H1 (cell line): ENCODE results near the gene CTSH. TPM values are rescaled to one million over a fixed set of nuclear protein-coding genes. Genes with fewer than 3 reads are reported as not detected.

Experiments
- CTCF ChIA-PET: fragments of 300-600 bp; sonication (Branson Sonifier 250); formaldehyde crosslinking; loops from one replicate; lab custom pipeline; 2021; ENCODE audit not compliant: partially characterized antibody; lab: Charles Lee
- POLR2A ChIA-PET: fragments of 300-600 bp; sonication (Branson Sonifier 250); formaldehyde crosslinking; loops from one replicate; lab custom pipeline; 2021; ENCODE audit warnings: inconsistent platforms; ENCODE audit not compliant: partially characterized antibody; lab: Charles Lee
- DNase-seq, 2 experiments: peaks; one replicate each; pipeline versions ENCODE4 v3.0.0 to v3.0.0-alpha.2; 2010 to 2022; ENCODE audit warnings: low spot score in 2 of 2, low read depth in 1 of 2, mixed read lengths in 1 of 2
- FAIRE-seq: peaks from 2 replicates; lab custom pipeline; 2011; peaks lifted over from hg19 to GRCh38; lab: Jason Lieb, UNC
- H2AFZ ChIP-seq: 2 replicates; pipeline ENCODE4 v1.8.1; 2012; ENCODE audit warnings: low read length, inconsistent platforms
- H2AK5ac ChIP-seq: 2 replicates; pipeline ENCODE4 v1.6.1; 2013; ENCODE audit warnings: low read depth, low read length
- H2BK120ac ChIP-seq: replicated peaks from 2 replicates; pipeline ENCODE3; 2013; ENCODE audit warnings: low read depth, low read length, inconsistent platforms
- H2BK12ac ChIP-seq: 2 replicates; pipeline ENCODE4 v1.6.1; 2013; ENCODE audit warnings: low read depth, low read length
- H2BK15ac ChIP-seq: 2 replicates; pipeline ENCODE4 v1.6.1; 2013; ENCODE audit warnings: low read length
- H2BK20ac ChIP-seq: 2 replicates; pipeline ENCODE4 v1.6.1; 2013; ENCODE audit warnings: low read length
- H2BK5ac ChIP-seq: 2 replicates; pipeline ENCODE4 v1.6.1; 2013; ENCODE audit warnings: low read depth, low read length
- H3K14ac ChIP-seq: 2 replicates; pipeline ENCODE4 v1.6.1; 2013; ENCODE audit warnings: inconsistent platforms; ENCODE audit not compliant: insufficient read length
- H3K18ac ChIP-seq: 2 replicates; pipeline ENCODE4 v1.6.1; 2013; ENCODE audit warnings: low read length; ENCODE audit errors: extremely low read depth
- H3K23ac ChIP-seq: 2 replicates; pipeline ENCODE4 v1.6.1; 2013; ENCODE audit warnings: inconsistent platforms; ENCODE audit not compliant: insufficient read length
- H3K23me2 ChIP-seq: 2 replicates; pipeline ENCODE4 v1.6.1; 2013; ENCODE audit warnings: low read depth, low read length
- H3K27ac ChIP-seq: 2 replicates; pipeline ENCODE4 v1.6.1; 2011; ENCODE audit warnings: low read depth, low read length, inconsistent platforms
- H3K27me3 ChIP-seq, 4 experiments: replicated peaks in 1 of 4; 1 replicate in 1 of 4; 2 replicates in 3 of 4; pipeline versions ENCODE4 v1.6.1 to v1.8.1; 2011 to 2013; ENCODE audit warnings: low read length in 3 of 4, mild to moderate bottlenecking in 3 of 4, inconsistent platforms in 2 of 4, mixed read lengths in 2 of 4, moderate library complexity in 1 of 4; ENCODE audit not compliant: control insufficient read depth in 3 of 4, insufficient read depth in 3 of 4; ENCODE audit errors: extremely low read depth in 1 of 4
- H3K36me3 ChIP-seq, 4 experiments: 2 replicates each; pipeline versions ENCODE4 v1.6.1 to v1.8.1; 2011 to 2013; ENCODE audit warnings: mild to moderate bottlenecking in 4 of 4, low read length in 3 of 4, moderate library complexity in 2 of 4, control low read depth in 1 of 4, inconsistent platforms in 1 of 4; ENCODE audit not compliant: insufficient read depth in 4 of 4, control insufficient read depth in 2 of 4
- H3K4ac ChIP-seq: replicated peaks from 2 replicates; pipeline ENCODE3; 2013; ENCODE audit warnings: low read length, low read depth, mixed read lengths, inconsistent platforms; ENCODE audit not compliant: insufficient read length
- H3K4me1 ChIP-seq, 4 experiments: replicated peaks in 1 of 4; 1 replicate in 1 of 4; 2 replicates in 3 of 4; pipeline versions ENCODE4 v1.6.1 to v1.8.1; 2011 to 2013; ENCODE audit warnings: low read length in 3 of 4, inconsistent platforms in 2 of 4, mixed read lengths in 1 of 4; ENCODE audit not compliant: insufficient read depth in 4 of 4, control insufficient read depth in 3 of 4
- H3K4me2 ChIP-seq, 2 experiments: 2 replicates each; pipeline versions ENCODE4 v1.6.1 to v1.8.1; 2011 to 2013; ENCODE audit warnings: low read depth in 2 of 2, low read length in 2 of 2, control low read depth in 1 of 2, inconsistent platforms in 1 of 2, mild to moderate bottlenecking in 1 of 2; ENCODE audit not compliant: insufficient read depth in 1 of 2
- H3K4me3 ChIP-seq, 4 experiments: fragments of 200-600, 300-600 bp in 1 of 4; sonication (generic), shearing (Covaris generic), sonication (Bioruptor Twin) in 1 of 4; 2 replicates each; pipeline versions ENCODE4 v1.5.1 to v1.8.1; 2011 to 2016; ENCODE audit warnings: low read length in 4 of 4, low read depth in 3 of 4, control low read depth in 2 of 4, inconsistent platforms in 2 of 4, mild to moderate bottlenecking in 2 of 4, mixed read lengths in 1 of 4, moderate library complexity in 1 of 4; ENCODE audit not compliant: insufficient read depth in 2 of 4; ENCODE audit errors: extremely low read depth in 1 of 4
- H3K56ac ChIP-seq: replicated peaks from 2 replicates; pipeline ENCODE3; 2013; ENCODE audit warnings: low read depth, mild to moderate bottlenecking, mixed read lengths, low read length, inconsistent platforms; ENCODE audit not compliant: insufficient read length
- H3K79me1 ChIP-seq: 2 replicates; pipeline ENCODE4 v1.6.1; 2013; ENCODE audit warnings: low read depth, low read length, control low read depth
- H3K79me2 ChIP-seq, 2 experiments: 2 replicates each; pipeline versions ENCODE4 v1.6.1 to v1.8.1; 2012 to 2013; ENCODE audit warnings: low read length in 2 of 2, mild to moderate bottlenecking in 2 of 2, inconsistent platforms in 1 of 2; ENCODE audit not compliant: insufficient read depth in 2 of 2, control insufficient read depth in 1 of 2
- H3K9ac ChIP-seq, 4 experiments: replicated peaks in 1 of 4; 1 replicate in 1 of 4; 2 replicates in 3 of 4; pipeline versions ENCODE4 v1.6.1 to v1.8.1; 2011 to 2013; ENCODE audit warnings: low read depth in 3 of 4, low read length in 3 of 4, control low read depth in 2 of 4, mild to moderate bottlenecking in 2 of 4, moderate library complexity in 2 of 4, inconsistent platforms in 1 of 4; ENCODE audit errors: extremely low read depth in 1 of 4
- H3K9me3 ChIP-seq, 2 experiments: 2 replicates each; pipeline versions ENCODE4 v1.6.1 to v1.8.1; 2012 to 2013; ENCODE audit warnings: mild to moderate bottlenecking in 2 of 2, moderate library complexity in 2 of 2, control low read depth in 1 of 2, inconsistent platforms in 1 of 2, low read depth in 1 of 2, low read length in 1 of 2, mixed read lengths in 1 of 2; ENCODE audit not compliant: insufficient read depth in 2 of 2
- H4K20me1 ChIP-seq, 2 experiments: replicated peaks in 1 of 2; 2 replicates each; pipeline versions ENCODE3 to v1.8.1; 2011 to 2013; ENCODE audit warnings: inconsistent platforms in 2 of 2, low read length in 2 of 2, mild to moderate bottlenecking in 1 of 2; ENCODE audit not compliant: insufficient read depth in 2 of 2, control insufficient read depth in 1 of 2
- H4K5ac ChIP-seq: 2 replicates; pipeline ENCODE4 v1.6.1; 2013; ENCODE audit warnings: low read length, low read depth, mixed read lengths, inconsistent platforms; ENCODE audit not compliant: insufficient read length
- H4K8ac ChIP-seq: 2 replicates; pipeline ENCODE4 v1.8.0; 2013; ENCODE audit warnings: mild to moderate bottlenecking, moderate library complexity, low read length, inconsistent platforms; ENCODE audit not compliant: insufficient read depth; ENCODE audit errors: extremely low read depth
- H4K91ac ChIP-seq: replicated peaks from 2 replicates; pipeline ENCODE3; 2013; ENCODE audit warnings: low read length, mixed read lengths, inconsistent platforms; ENCODE audit not compliant: insufficient read length
- KDM1A ChIP-seq: fragments of 200-600, 300-600 bp; sonication (generic); IDR thresholded peaks from 2 replicates; pipeline ENCODE4 v1.7.1; 2016; ENCODE audit warnings: mild to moderate bottlenecking, low read length, borderline replicate concordance
- WGBS, 2 experiments: shearing (Covaris generic) in 1 of 2; methylation state at CpG; one replicate each; pipeline versions ENCODE4 v1.1.6 to v1.1.7; 2013 to 2015; ENCODE audit warnings: low lambda C conversion rate in 2 of 2, mixed read lengths in 2 of 2, inconsistent platforms in 1 of 2, low coverage in 1 of 2, missing lambda C conversion rate in 1 of 2; ENCODE audit not compliant: insufficient replicate concordance in 2 of 2, insufficient coverage in 1 of 2, insufficient read length in 1 of 2; ENCODE audit errors: extremely low coverage in 1 of 2, missing lambda C conversion rate in 1 of 2; 5-methylcytosine and 5-hydroxymethylcytosine counted together
- polyA plus RNA-seq, 7 experiments: library from polyadenylated mRNA; depleted of rRNA in 3 of 7; stranded (reverse) in 5 of 7; unstranded in 2 of 7; fragments of >200 nt in 5 of 7; fragments of 200-250 nt in 2 of 7; gene quantifications; 1 replicate in 5 of 7; 2 replicates in 1 of 7; 4 replicates in 1 of 7; pipeline versions ENCODE4 v1.2.1 to v1.2.3, GENCODE V29; 2011 to 2013; ENCODE audit warnings: missing spikeins in 2 of 7, mixed read lengths in 2 of 7
- total RNA-seq: library from RNA; stranded (reverse); fragmentation: NEBNext Ultra II Directional; extraction: Animal tissue kit (Norgen Biotek cat#: 25700); gene quantifications from 2 replicates; pipeline ENCODE4 v1.2.1, GENCODE V29; 2021

CTSH gene
- total and polyA plus RNA-seq, 2 of the 8 experiments (the other 6 are each of a cell fraction or from before 2014, with no cell fraction given), result 34.0 to 36.8 TPM

- Histone ChIP-seq H2AK5ac (no peak overlapping the region), H3K79me2 (no peaks in the 10 kb centered on the region), H2BK20ac (no peak overlapping the region), H3K18ac (no peak overlapping the region), H3K56ac (no peak overlapping the region), H3K14ac (no peak overlapping the region), H3K27ac (no peak overlapping the region), H3K4me1 (peaks cover 0 to under 1% (median 0%) of the 10 kb centered on the region in 4 experiments; a peak in 2 of 7 replicates), H2BK120ac (no peak overlapping the region), H3K9me3 (peaks cover 0 to 3% of the 10 kb centered on the region in 2 experiments; a peak in 1 of 4 replicates), H2AFZ (no peak overlapping the region), H4K8ac (no peak overlapping the region), H4K91ac (no peak overlapping the region), H3K79me1 (no peaks in the 10 kb centered on the region), H4K20me1 (no peaks in the 10 kb centered on the region), H3K4me3 (no peak overlapping the region), H3K4ac (no peak overlapping the region), H2BK5ac (no peak overlapping the region), H4K5ac (peak overlapping the region; percentile 10), H3K36me3 (no peaks in the 10 kb centered on the region), H3K4me2 (no peak overlapping the region; a peak in 1 of 4 replicates), H2BK15ac (no peak overlapping the region), H2BK12ac (no peak overlapping the region), H3K23me2 (no peaks in the 10 kb centered on the region; the same call in 1 of the 2 replicates), H3K9ac (no peak overlapping the region), H3K27me3 (no peaks in the 10 kb centered on the region; a peak in 1 of 7 replicates), H3K23ac (no peak overlapping the region)
- 93% methylated on average over 1 of the region's 1 CpG; no CpG with 5 or more reads in 1 of the 2 experiments for WGBS, 2 experiments
- FAIRE-seq, result no peak
- CTCF ChIA-PET, result interaction anchor here (1.0 to 2.5 kb wide), 7 partner anchors 8 to 40 kb away, joined by 3 to 14 read pairs (median 4); no protein-coding TSS in a partner anchor
- POLR2A ChIA-PET, result interaction anchor here (0.7 to 1.9 kb wide), 5 partner anchors 9 to 48 kb away, joined by 3 to 5 read pairs (median 4); no protein-coding TSS in a partner anchor
- no peak for DNase-seq
- no peak for TF ChIP-seq KDM1A
Observed at GRCh38 chr15:78956937-78957336, 12.1 kb upstream of the CTSH start.
